HepG2 (cell line): ENCODE data around the gene VPS54. TPM values are rescaled to one million over a fixed set of nuclear protein-coding genes. Genes with fewer than 3 reads are reported as not detected.

ENCODE experiments used
- ATAC-seq: fragments of 200-7000 bp; cut with Tn5 transposase; 3 replicates; pipeline ENCODE4 v1.9.1; 2020; ENCODE audit warnings: mild to moderate bottlenecking, moderate library complexity
- BruUV-seq: library from RNA; stranded (reverse); fragments of 400-500 nt; replicated peaks from 2 replicates; lab custom pipeline; 2021; lab: Mats Ljungman, UMichigan
- CTCF ChIA-PET: fragments of 300-600 bp; formaldehyde crosslinking; extraction: SDS; loops from one replicate; lab custom pipeline; 2021; ENCODE audit warnings: low total read pairs, inconsistent platforms, low intra/inter-chr PET ratio; lab: Yijun Ruan, JAX
- POLR2A ChIA-PET: fragments of 350-600 bp; sonication (Branson Sonifier 250); formaldehyde crosslinking; loops from one replicate; lab custom pipeline; 2020; ENCODE audit warnings: antibody characterized with exemption, inconsistent platforms; lab: Yijun Ruan, JAX
- DNase-seq: peaks from one replicate; pipeline ENCODE4 v3.0.0-alpha.2; 2015; ENCODE audit warnings: low spot score
- FAIRE-seq: peaks from 3 replicates; lab custom pipeline; 2011; peaks lifted over from hg19 to GRCh38; lab: Jason Lieb, UNC
- H2AFZ ChIP-seq: one replicate; pipeline ENCODE4 v1.6.1; 2011; ENCODE audit warnings: low read length, inconsistent platforms
- H3K27ac ChIP-seq: fragments of 300-600 bp; 3 replicates; pipeline ENCODE4 v1.8.0; 2011; ENCODE audit warnings: mixed run types, mild to moderate bottlenecking, mixed read lengths, low read length, inconsistent platforms; ENCODE audit not compliant: insufficient read depth; ENCODE audit errors: extremely low read length
- H3K27me3 ChIP-seq, 2 experiments: fragments of 200-600 bp in 1 of 2; 2 replicates in 1 of 2; 3 replicates in 1 of 2; pipeline versions ENCODE4 v1.6.0 to v1.8.0; 2011; ENCODE audit warnings: low read length in 2 of 2, mild to moderate bottlenecking in 2 of 2, moderate library complexity in 2 of 2, inconsistent platforms in 1 of 2; ENCODE audit not compliant: insufficient read depth in 2 of 2, control insufficient read depth in 1 of 2
- H3K36me3 ChIP-seq, 2 experiments: fragments of 200-600 bp in 1 of 2; replicated peaks in 1 of 2; 2 replicates in 1 of 2; 3 replicates in 1 of 2; pipeline versions ENCODE4 v1.5.1 to v1.8.0; 2011; ENCODE audit warnings: low read length in 2 of 2, inconsistent platforms in 1 of 2; ENCODE audit not compliant: insufficient read depth in 2 of 2, control insufficient read depth in 1 of 2
- H3K4me1 ChIP-seq: 2 replicates; pipeline ENCODE4 v1.5.1; 2012; ENCODE audit warnings: low read length, inconsistent platforms; ENCODE audit not compliant: insufficient read depth
- H3K4me2 ChIP-seq: 2 replicates; pipeline ENCODE4 v1.6.0; 2011; ENCODE audit warnings: low read depth, low read length, inconsistent platforms
- H3K4me3 ChIP-seq, 3 experiments: fragments of 200-600 bp in 1 of 3; sonication (generic), shearing (Covaris generic) in 1 of 3; replicated peaks in 1 of 3; 2 replicates each; pipeline ENCODE4 v1.5.1; 2011 to 2016; ENCODE audit warnings: low read length in 3 of 3, inconsistent platforms in 2 of 3, low read depth in 2 of 3, mild to moderate bottlenecking in 2 of 3, control low read depth in 1 of 3, mixed read lengths in 1 of 3; ENCODE audit not compliant: insufficient read depth in 1 of 3
- H3K79me2 ChIP-seq: one replicate; pipeline ENCODE4 v1.6.1; 2011; ENCODE audit warnings: low read length, inconsistent platforms; ENCODE audit not compliant: insufficient read depth
- H3K9ac ChIP-seq: 2 replicates; pipeline ENCODE4 v1.6.0; 2011; ENCODE audit warnings: mild to moderate bottlenecking, low read depth, low read length, inconsistent platforms; ENCODE audit not compliant: insufficient read depth
- H3K9me3 ChIP-seq: 2 replicates; pipeline ENCODE4 v1.5.1; 2012; ENCODE audit warnings: mild to moderate bottlenecking, low read length
- H4K20me1 ChIP-seq: 2 replicates; pipeline ENCODE4 v1.6.0; 2011; ENCODE audit warnings: inconsistent platforms, mild to moderate bottlenecking, low read length, moderate library complexity; ENCODE audit not compliant: insufficient read depth
- ETV5 ChIP-seq: IDR thresholded peaks from 2 replicates; pipeline ENCODE4 v1.6.1; 2018; ENCODE audit warnings: missing biosample characterization, missing genetic modification reagents, inconsistent platforms, borderline replicate concordance
- REST ChIP-seq, 2 experiments: IDR thresholded peaks; 2 replicates each; pipeline ENCODE4 v1.6.1; 2011 to 2012; ENCODE audit warnings: low read length in 2 of 2, borderline replicate concordance in 1 of 2, low read depth in 1 of 2, mild to moderate bottlenecking in 1 of 2, moderate library complexity in 1 of 2
- SNAPC5 ChIP-seq: sonication (generic); formaldehyde crosslinking; IDR thresholded peaks from 2 replicates; pipeline ENCODE4 v1.8.1; 2023; ENCODE audit warnings: mild to moderate bottlenecking, missing genetic modification reagents, borderline replicate concordance
- TEAD2 ChIP-seq: sonication (generic); formaldehyde crosslinking; IDR thresholded peaks from 2 replicates; pipeline ENCODE4 v1.9.0; 2021; ENCODE audit warnings: missing genetic modification reagents
- ZNF274 ChIP-seq: sonication (generic); formaldehyde crosslinking; IDR thresholded peaks from 2 replicates; pipeline ENCODE4 v1.5.1; 2020; ENCODE audit warnings: mild to moderate bottlenecking, missing genetic modification reagents
- WGBS: methylation state at CpG from one replicate; pipeline ENCODE4 v1.1.6; 2017; ENCODE audit warnings: low lambda C conversion rate; 5-methylcytosine and 5-hydroxymethylcytosine counted together
- in situ Hi-C: cut with HindIII; loops from 2 replicates; pipeline ENCODE4 v1.10.0; 2017; ENCODE audit warnings: low pct_unique_long_range_greater_than_20kb; ENCODE audit not compliant: extremely low pct_ligation_motif_present
- intact Hi-C: fragments of 100-400 bp; cut with micrococcal nuclease; formaldehyde crosslinking; loops from one replicate; pipeline ENCODE4 v1.10.0; 2022; ENCODE audit not compliant: unreplicated experiment
- polyA plus RNA-seq, 8 experiments: library from polyadenylated mRNA; depleted of rRNA in 3 of 8; stranded (reverse) in 7 of 8; unstranded in 1 of 8; fragments of >200 nt; fragmentation: Illumina TruSeq in 4 of 8; extraction: Trizol in 4 of 8; gene quantifications; 2 replicates each; pipeline versions ENCODE4 v1.2.1 to v1.2.3, GENCODE V29; 2011 to 2016; ENCODE audit warnings: low read depth in 4 of 8, missing spikeins in 1 of 8, mixed read lengths in 1 of 8; ENCODE audit not compliant: insufficient read depth in 1 of 8
- total RNA-seq, 5 experiments: library from RNA; depleted of rRNA; stranded (reverse); fragments of >200 nt; fragmentation: Illumina TruSeq; extraction: Trizol; gene quantifications; 2 replicates each; pipeline ENCODE4 v1.2.3, GENCODE V29; 2016; ENCODE audit warnings: low read depth in 1 of 5
- TF ChIP-seq, protein P1 (sequence below): IDR thresholded peaks from 2 replicates; pipeline ENCODE4 v1.6.1; 2016

VPS54 gene
- total and polyA plus RNA-seq, 2 of the 13 experiments (the other 11 are each of a cell fraction or from before 2014, with no cell fraction given) = 64.7 to 77.5 TPM

GRCh38 chr2:63865159-63865799 lies 153.9 kb downstream of the VPS54 start (continued):
- TF ChIP-seq TEAD2 (CRISPR knock-in tag) = no peak
- no peak for TF ChIP-seq ETV5 (CRISPR knock-in tag)
- TF ChIP-seq, protein P1, sequence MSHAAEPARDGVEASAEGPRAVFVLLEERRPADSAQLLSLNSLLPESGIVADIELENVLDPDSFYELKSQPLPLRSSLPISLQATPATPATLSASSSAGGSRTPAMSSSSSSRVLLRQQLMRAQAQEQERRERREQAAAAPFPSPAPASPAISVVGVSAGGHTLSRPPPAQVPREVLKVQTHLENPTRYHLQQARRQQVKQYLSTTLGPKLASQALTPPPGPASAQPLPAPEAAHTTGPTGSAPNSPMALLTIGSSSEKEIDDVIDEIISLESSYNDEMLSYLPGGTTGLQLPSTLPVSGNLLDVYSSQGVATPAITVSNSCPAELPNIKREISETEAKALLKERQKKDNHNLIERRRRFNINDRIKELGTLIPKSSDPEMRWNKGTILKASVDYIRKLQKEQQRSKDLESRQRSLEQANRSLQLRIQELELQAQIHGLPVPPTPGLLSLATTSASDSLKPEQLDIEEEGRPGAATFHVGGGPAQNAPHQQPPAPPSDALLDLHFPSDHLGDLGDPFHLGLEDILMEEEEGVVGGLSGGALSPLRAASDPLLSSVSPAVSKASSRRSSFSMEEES = no peak

DNA sequence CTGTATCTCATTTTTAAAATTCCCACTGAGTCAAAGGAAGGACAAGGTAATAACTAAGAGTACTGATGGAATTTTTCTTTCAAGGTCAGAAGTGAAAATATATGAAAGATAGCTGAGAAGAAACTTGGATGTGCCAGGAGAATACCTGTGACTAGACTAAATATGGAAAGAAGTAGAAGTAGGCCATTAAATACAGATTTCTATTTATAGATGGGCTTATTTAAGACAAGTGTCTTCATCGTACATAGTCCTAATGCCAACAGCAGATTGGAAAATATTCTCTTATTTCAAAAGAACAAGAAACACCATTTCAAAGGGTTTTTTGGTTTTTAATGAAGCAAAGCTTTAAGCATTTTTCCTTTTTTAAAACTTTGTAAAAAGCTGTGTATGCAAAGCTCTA lies 155.5 kb downstream of the VPS54 start:
- no peaks in the 10 kb centered on the region for H3K79me2 ChIP-seq
- H3K9me3 ChIP-seq = no peaks in the 10 kb centered on the region
- intact Hi-C loops = no loop called here
- ChIA-PET CTCF (no interaction called here), POLR2A (interaction anchor here (1.8 to 4.5 kb wide), 2 partner anchors 22 to 165 kb away, joined by 4 to 21 read pairs; partner anchors contain the start of gene UGP2)
- no peak for DNase-seq
- no peak for FAIRE-seq
- H3K27ac ChIP-seq = no peak overlapping the region
- no peak overlapping the region for H3K4me2 ChIP-seq
- peaks cover 23% of the 10 kb centered on the region for H3K4me1 ChIP-seq
- H3K4me3 ChIP-seq = no peak overlapping the region
- no peak for ATAC-seq
- H2AFZ ChIP-seq = no peak overlapping the region
- H3K9ac ChIP-seq = no peak overlapping the region
- TF ChIP-seq ZNF274 (CRISPR knock-in tag) (no peak), REST (IDR thresholded peaks at IDR 0.05; ENCODE audit: borderline replicate concordance in 1 of 2, low read depth in 1 of 2, low read length in 2 of 2) (no peak), SNAPC5 (CRISPR knock-in tag) (no peak)
- H3K36me3 ChIP-seq = peaks cover 11 to 78% of the 10 kb centered on the region in 2 experiments
- BruUV-seq = no TSS peak
- WGBS = 95% methylated on average over 1 of the region's 1 CpG
- no peaks in the 10 kb centered on the region for H3K27me3 ChIP-seq
- peaks cover 8% of the 10 kb centered on the region for H4K20me1 ChIP-seq
- in situ Hi-C loops = no loop called here
